Hepatocyte (in vitro differentiated cells): ENCODE measurements around the gene SYNGR1.

Experiments used
- CTCF ChIP-seq: fragments of 200-600 bp; sonication (generic); IDR thresholded peaks from 2 replicates; pipeline ENCODE4 v1.5.1; 2016; ENCODE audit warnings: antibody characterized with exemption, mild to moderate bottlenecking; ENCODE audit not compliant: poor library complexity
- EZH2 ChIP-seq: fragments of 200-600 bp; sonication (generic); IDR thresholded peaks from 2 replicates; pipeline ENCODE4 v1.6.1; 2016; ENCODE audit warnings: antibody characterized with exemption, mild to moderate bottlenecking, borderline replicate concordance

GRCh38 chr22:39312410-39312809 is 37.4 kb upstream of the SYNGR1 start:
- TF ChIP-seq CTCF: no peak
- no peak for TF ChIP-seq EZH2
